Esophagus squamous epithelium (tissue), 5 donors: ENCODE results near the gene SLC15A5. TPM values are rescaled to one million over a fixed set of nuclear protein-coding genes. Genes with fewer than 3 reads are reported as not detected.

Experiments used
- DNase-seq: peaks from one replicate; lab custom pipeline; 2025; lab: John Stamatoyannopoulos, UW
- H3K27ac ChIP-seq, 4 donors: fragments of 200-600 bp; sonication (generic); one replicate each; pipeline ENCODE4 v1.5.1; 2016 to 2019; ENCODE audit warnings: mild to moderate bottlenecking in 1 of 4
- H3K27me3 ChIP-seq, 4 donors: fragments of 200-600 bp; sonication (generic); 1 replicate in 3 of 4; 2 replicates in 1 of 4; pipeline versions ENCODE4 v1.5.1 to v1.6.0; 2017 to 2021; ENCODE audit warnings: antibody characterized with exemption in 1 of 4
- H3K36me3 ChIP-seq, 3 donors: fragments of 200-600 bp; sonication (generic); one replicate each; pipeline ENCODE4 v1.5.1; 2016 to 2019
- H3K4me1 ChIP-seq, 3 donors: fragments of 200-600 bp; sonication (generic); one replicate each; pipeline ENCODE4 v1.5.1; 2017 to 2019
- H3K4me3 ChIP-seq, 4 donors: fragments of 200-600 bp; sonication (generic); 1 replicate in 3 of 4; 2 replicates in 1 of 4; pipeline ENCODE4 v1.5.1; 2016 to 2019; ENCODE audit warnings: mild to moderate bottlenecking in 2 of 4, moderate library complexity in 1 of 4
- H3K9me3 ChIP-seq, 3 donors: fragments of 200-600 bp; sonication (generic); one replicate each; pipeline ENCODE4 v1.5.1; 2016 to 2019
- CTCF ChIP-seq, 6 experiments: fragments of 450-650 bp in 4 of 6; fragments of 200-600 bp in 2 of 6; sonication (generic) in 2 of 6; IDR thresholded peaks; one replicate each; pipeline ENCODE4 v1.5.1; 2016 to 2019; ENCODE audit warnings: antibody characterized with exemption in 6 of 6, mild to moderate bottlenecking in 4 of 6, moderate library complexity in 4 of 6
- POLR2A ChIP-seq, 4 donors: fragments of 450-650 bp; IDR thresholded peaks; one replicate each; pipeline ENCODE4 v1.6.1; 2017; ENCODE audit warnings: antibody characterized with exemption in 4 of 4, mild to moderate bottlenecking in 4 of 4, moderate library complexity in 3 of 4
- WGBS, 2 donors: methylation state at CpG; one replicate each; pipeline ENCODE4 v1.1.5; 2018; 5-methylcytosine and 5-hydroxymethylcytosine counted together
- intact Hi-C: fragments of 100-400 bp; cut with DNase I; formaldehyde crosslinking; loops from one replicate; pipeline ENCODE4 v1.15.0; 2022
- total RNA-seq, 4 donors: library from RNA; depleted of rRNA; stranded (reverse); fragments of >200 nt; gene quantifications; one replicate each; pipeline ENCODE4 v1.1.0, GENCODE V29; 2016
- donor health status: DM: yes; HTN: yes; CAD: no.

Gene SLC15A5
- total RNA-seq, 4 donors from 2014 or later = not detected

GRCh38 chr12:16300122-16300521, 22.6 kb upstream of the SLC15A5 start:
- intact Hi-C loops = no loop called here
- no peaks in the 10 kb centered on the region for H3K4me1 ChIP-seq
- H3K36me3 ChIP-seq = no peaks in the 10 kb centered on the region
- no peaks in the 10 kb centered on the region for H3K9me3 ChIP-seq
- H3K27ac ChIP-seq = peak overlapping the region in 1 of 4 donors; percentile 12
- H3K4me3 ChIP-seq = no peak overlapping the region
- 47 to 55% methylated on average over 1 of the region's 1 CpG for WGBS, 2 donors
- DNase-seq = no peak
- H3K27me3 ChIP-seq = no peaks in the 10 kb centered on the region
- TF ChIP-seq POLR2A (IDR thresholded peaks at IDR 0.05) (no peak), CTCF (IDR thresholded peaks at IDR 0.05) (no peak)

- no peak for DNase-seq
- WGBS, 2 donors = 35 to 44% methylated on average over 2 of the region's 2 CpGs
- Histone ChIP-seq H3K4me3 (no peak overlapping the region), H3K4me1 (no peaks in the 10 kb centered on the region), H3K27me3 (no peaks in the 10 kb centered on the region), H3K9me3 (no peaks in the 10 kb centered on the region), H3K27ac (no peak overlapping the region), H3K36me3 (no peaks in the 10 kb centered on the region)
- intact Hi-C loops = no loop called here
- TF ChIP-seq POLR2A (IDR thresholded peaks at IDR 0.05) (no peak), CTCF (IDR thresholded peaks at IDR 0.05) (no peak)
Observed at GRCh38 chr12:16299403-16299802, 21.9 kb upstream of the SLC15A5 start.

- intact Hi-C loops = no loop called here
- WGBS, 2 donors = 13 to 21% methylated on average over 1 of the region's 1 CpG
- H3K27me3 ChIP-seq = no peaks in the 10 kb centered on the region
- H3K9me3 ChIP-seq = no peaks in the 10 kb centered on the region
- H3K36me3 ChIP-seq = no peaks in the 10 kb centered on the region
- TF ChIP-seq POLR2A (IDR thresholded peaks at IDR 0.05) (no peak), CTCF (IDR thresholded peaks at IDR 0.05) (no peak)
- H3K4me1 ChIP-seq = no peaks in the 10 kb centered on the region
- DNase-seq = no peak
- no peak overlapping the region for H3K4me3 ChIP-seq
- no peak overlapping the region for H3K27ac ChIP-seq
Observed at GRCh38 chr12:16297521-16297920, 20.0 kb upstream of the SLC15A5 start.

GRCh38 chr12:16294376-16294956, 17.0 kb upstream of the SLC15A5 start:
- Histone ChIP-seq H3K27me3 (no peaks in the 10 kb centered on the region), H3K27ac (no peak overlapping the region), H3K4me3 (no peak overlapping the region), H3K36me3 (no peaks in the 10 kb centered on the region), H3K9me3 (no peaks in the 10 kb centered on the region), H3K4me1 (no peaks in the 10 kb centered on the region)
- no peak for TF ChIP-seq POLR2A (IDR thresholded peaks at IDR 0.05)
- no peak for TF ChIP-seq CTCF (IDR thresholded peaks at IDR 0.05)
- 47 to 50% methylated on average over 1 of the region's 1 CpG for WGBS, 2 donors
- intact Hi-C loops = no loop called here
- no peak for DNase-seq

- Histone ChIP-seq H3K27ac (no peak overlapping the region), H3K9me3 (no peaks in the 10 kb centered on the region), H3K27me3 (no peaks in the 10 kb centered on the region), H3K4me1 (no peaks in the 10 kb centered on the region), H3K36me3 (no peaks in the 10 kb centered on the region), H3K4me3 (no peak overlapping the region)
- 78 to 81% methylated on average over 4 of the region's 4 CpGs for WGBS, 2 donors
- intact Hi-C loops = no loop called here
- no peak for TF ChIP-seq CTCF (IDR thresholded peaks at IDR 0.05)
- TF ChIP-seq POLR2A (IDR thresholded peaks at IDR 0.05) = no peak
- no peak for DNase-seq
Observed at GRCh38 chr12:16291032-16291431, 13.5 kb upstream of the SLC15A5 start.
